Stimulated activated CD4-positive, alpha-beta T cell treated with anti-CD3 and anti-CD28 coated beads, Interleukin-4, amount 100 ng/mL, for 1 hour (primary cell): ENCODE results near the gene RPL3.

Source experiments
- DNase-seq: peaks from one replicate; pipeline ENCODE4 v3.0.0-alpha.2; 2020

Gene RPL3

DNA sequence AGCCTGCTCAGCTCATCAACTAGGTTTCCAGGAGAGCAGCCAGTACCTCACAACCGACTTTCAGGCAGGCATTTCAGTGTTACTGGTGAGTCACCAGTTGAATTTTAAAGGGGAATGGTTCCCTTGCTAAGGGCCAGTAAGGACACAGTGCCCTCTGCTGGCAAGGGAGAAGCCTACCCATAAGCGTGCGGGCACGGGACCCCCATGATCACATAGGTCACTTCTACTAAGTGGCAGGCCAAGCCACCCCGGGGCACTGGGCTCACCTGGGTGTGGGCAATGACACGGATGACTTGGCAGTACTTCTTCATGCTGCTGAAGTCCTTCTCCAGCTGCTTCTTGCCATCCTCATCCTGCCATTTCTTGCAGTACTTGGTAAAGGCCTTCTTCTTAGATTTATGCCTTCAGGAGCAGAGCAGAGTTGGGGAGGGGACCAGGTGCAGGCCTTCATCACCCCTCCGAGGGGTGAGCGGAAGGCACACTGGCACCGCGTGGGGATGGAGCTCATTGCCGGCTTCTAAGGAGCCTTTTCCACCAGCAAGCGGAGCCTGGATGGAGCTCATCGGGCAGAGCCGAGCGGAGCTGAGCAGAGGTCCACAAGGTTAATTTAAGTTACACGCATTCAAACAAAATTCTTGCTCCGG is 2.9 kb downstream of the RPL3 start:
- peak; percentile 73 for DNase-seq

DNA sequence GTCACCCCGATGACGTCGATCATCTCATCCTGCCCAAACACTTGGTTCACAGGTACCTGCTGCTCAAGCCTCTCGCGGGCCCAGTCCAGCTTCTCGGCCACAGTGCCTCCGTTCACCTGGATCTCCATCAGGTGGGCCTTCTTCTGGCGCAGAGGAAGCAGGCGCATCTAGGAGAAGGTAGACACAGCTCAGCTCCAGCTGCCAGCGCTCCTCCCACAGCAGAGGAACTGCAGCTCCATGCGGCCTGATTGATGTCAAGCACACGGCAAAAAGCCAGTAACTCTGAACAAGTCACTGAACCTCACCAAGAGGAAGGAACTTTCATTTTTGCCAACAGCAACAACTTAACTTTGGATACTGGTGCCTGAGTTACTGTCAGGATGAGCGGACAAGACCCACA is 4.0 kb downstream of the RPL3 start:
- DNase-seq: no peak

- no peak for DNase-seq
These were observed 5.0 kb downstream of the RPL3 start for GRCh38 chr22:39314251-39314971.

DNA sequence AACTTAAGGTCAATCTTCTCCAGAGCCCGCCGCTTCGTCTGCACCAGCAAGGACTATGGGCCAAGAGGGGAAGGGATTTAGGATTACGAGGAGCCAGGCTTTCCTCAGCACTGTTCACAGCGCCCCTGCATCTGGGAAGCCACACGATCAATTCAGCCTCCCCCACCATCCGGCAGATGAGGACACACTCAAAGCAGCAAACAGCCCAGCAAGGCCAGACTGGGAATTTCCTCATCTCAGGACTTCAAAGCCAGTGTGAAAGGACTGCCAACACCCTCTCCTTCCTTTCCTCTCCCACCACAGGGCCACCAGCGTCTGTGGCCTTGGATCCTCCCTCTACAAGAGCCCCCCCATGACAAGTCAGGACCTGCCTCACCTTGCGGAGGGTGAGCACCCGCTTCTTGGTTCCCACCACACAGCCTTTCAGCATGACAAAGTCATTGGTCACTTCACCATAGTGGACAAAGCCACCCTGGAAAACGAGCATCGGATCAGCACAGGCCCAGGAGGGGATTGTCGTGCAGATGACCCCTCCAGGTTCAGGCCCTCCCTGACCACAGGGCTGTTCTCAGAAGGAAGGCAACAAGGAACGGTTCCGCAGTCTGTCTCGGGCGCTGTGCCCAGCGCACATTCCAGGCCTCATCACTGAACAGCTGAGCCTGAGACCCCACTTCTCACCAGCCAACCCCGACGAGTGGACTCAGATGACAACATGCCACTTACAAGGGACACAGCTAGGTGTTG is 6.0 kb downstream of the RPL3 start:
- DNase-seq: no peak

DNA sequence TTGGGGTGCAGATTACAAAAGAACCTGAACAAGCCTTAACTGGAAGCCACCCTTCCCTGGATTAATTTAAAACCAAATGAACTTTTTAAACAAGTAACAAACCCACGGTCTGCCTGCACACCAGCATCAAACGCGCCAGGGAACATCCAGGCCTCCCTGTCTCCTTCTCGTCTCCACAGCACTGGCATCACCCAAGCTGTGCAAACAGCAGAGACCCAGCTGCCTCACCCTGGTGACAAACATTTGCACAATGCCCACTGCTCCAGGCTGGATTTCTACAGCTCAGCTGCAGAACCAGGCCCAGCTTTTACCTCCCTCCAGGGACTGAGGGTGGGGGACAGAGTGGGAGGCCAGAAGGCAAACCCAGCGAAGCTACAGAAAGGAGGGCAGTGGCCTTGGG is 7.0 kb downstream of the RPL3 start:
- no peak for DNase-seq

GRCh38 chr22:39311592-39312400 is 7.6 kb downstream of the RPL3 start:
- peak; percentile 36 for DNase-seq

DNA sequence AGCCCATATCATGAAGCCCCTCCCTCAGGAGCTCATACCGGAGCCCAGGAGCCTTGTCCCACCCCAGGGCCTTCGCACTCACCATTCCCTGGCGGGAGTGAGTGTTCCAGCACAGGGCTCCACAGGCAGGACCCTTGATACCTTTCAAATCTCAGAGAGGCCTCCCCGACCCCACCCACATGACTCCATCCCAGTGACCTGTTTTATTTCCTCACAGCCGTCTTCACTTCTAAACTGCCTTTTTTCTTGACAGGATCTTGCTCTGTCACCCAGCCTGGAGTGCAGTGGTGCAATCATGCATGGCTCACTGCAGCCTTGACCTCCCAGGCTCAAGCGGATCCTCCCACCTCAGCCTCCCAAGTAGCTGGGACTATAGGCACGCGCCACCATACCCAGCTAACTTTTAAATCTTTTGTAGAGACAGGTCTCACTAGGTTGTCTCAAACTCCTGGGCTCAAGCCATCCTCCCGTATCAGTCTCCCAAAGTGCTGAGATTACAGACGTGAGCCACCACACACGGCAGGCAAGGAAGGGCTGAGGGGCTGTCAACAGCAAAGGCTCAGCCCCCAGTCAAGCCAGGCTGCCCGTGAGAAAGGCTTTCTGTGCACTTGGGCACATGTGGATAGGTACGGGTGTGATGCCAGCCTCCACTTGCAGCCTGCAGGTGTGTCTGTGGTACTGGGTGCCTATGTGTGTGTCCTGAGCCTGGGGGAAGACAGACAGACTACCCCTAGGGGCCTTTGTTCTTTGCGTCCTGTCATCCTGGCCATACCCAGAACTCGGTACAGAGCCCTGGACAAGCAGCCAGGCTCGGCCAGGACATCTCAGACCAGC is 9.3 kb downstream of the RPL3 start:
- no peak for DNase-seq

DNA sequence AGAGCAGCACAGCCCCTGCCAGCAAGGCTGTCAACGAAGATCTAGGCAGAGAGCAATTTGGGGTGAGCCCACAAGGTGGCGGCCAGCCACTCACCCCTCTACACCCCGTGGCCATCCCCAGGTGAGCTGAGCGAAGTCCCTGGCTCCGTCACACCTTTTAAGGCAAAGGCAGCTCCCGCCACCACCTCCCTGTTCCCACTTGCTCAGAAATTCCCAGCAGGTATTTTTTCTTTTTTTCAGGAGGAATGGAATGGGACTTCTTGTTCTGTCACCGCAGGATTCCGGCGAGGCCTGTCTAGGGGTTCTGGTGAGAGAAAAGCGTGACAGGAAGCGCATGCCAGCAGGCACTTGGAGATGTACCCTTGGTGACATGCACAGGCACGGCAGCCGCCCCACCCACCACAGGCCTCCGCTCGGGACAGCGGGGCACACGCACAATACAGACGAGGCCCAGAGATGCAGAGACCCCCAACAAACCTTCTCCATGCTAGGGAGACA is 10.0 kb downstream of the RPL3 start:
- DNase-seq: no peak

GRCh38 chr22:39308614-39309363 is 10.6 kb downstream of the RPL3 start:
- no peak for DNase-seq

DNA sequence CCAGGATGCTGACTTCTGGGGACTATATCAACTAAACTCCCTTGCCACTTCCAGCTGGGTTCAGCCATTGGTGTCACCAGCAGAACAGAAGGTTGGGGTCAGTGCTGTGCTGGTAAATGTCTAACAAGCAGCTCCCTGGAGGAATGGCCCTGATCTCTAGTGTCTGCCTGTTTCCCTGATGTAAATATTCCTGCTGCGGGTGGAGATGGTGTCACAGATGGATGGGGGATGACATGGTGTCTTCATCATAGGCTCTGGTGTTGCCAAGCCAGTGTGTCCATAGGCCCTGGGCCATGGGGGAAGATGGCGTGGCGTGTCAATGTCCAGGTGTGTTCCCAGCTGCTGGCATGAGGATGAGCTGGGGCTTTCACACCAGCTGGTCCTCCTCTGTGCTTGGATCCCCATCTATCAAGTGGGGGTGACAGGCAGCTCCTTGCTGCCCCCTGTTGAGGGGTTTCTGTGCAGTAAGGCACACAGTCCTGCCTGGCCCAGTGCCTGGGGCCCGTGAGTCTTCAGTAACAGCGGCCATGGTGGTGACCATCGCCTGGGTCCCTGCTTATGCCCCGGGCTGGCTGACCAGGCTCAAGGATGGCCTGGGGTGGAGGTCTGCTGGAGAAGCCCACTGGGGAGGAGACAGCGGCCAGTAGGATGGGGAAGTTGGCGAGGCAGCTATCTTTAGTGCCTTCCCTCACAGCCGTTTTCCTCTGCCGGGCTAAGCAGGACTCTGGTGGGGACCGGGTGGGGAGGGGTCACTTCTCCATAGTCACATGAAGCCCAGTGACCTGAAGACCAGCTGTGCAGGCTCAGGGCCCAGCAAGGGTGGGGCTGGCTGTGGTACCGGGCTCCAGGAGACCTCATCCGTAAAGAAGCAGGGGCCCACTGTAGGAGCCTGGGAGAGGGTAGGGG is 12.7 kb downstream of the RPL3 start:
- DNase-seq: peak; percentile 50

DNA sequence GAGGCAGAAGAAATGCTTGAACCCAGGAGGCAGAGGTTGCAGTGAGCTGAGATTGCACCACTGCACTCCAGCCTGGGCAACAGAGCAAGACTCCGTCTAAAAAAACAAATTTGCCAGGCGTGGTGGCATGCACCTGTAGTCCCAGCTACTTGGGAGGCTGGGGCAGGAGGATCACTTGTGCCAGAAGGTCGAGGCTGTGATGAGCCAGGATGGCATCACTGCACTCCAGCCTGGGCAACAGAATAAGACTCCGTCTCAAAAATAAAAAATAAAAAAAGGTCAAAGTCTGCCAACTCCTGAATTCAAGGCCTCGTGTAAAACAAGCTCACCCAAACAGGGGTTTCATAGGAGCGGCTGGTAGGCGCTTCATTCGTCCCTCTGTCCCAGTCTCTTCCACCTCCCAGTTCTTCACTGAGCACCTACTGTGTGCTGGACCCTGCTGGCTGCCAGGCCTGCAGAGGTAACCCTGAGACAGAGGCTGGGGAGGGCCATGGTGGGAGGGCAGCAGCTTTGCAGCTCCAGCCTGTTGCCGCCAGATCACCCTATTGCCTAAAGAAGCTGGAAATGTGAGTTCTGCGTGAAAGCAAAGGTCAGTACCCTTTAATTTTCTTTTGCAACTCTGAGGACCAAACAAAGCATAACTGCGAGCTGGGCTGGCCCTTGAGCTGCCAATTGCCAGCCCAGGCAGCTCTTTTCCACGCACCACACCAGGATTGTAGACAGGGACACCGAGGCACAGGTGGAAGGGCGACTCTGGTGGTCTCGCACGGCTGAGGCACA is 15.3 kb downstream of the RPL3 start:
- DNase-seq: no peak

DNA sequence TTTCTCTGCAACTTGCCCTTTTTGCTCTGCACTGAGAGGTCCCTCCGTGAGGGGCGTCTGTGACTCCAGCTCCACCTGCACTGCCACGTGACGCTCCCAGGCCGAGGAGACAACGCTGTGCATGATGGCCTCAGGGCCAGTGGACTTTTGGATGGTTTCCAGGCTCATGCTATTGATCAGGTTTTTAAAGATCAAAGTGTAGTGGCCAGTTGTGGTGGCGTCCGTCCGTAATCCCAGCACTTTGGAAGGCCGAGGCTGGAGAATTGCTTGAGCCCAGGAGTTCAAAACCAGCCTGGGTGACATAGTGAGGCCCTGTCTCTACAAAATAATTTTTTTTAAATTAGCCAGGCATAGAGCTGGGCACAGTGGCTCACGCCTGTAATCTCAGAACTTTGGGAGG is 16.1 kb downstream of the RPL3 start:
- no peak for DNase-seq

DNA sequence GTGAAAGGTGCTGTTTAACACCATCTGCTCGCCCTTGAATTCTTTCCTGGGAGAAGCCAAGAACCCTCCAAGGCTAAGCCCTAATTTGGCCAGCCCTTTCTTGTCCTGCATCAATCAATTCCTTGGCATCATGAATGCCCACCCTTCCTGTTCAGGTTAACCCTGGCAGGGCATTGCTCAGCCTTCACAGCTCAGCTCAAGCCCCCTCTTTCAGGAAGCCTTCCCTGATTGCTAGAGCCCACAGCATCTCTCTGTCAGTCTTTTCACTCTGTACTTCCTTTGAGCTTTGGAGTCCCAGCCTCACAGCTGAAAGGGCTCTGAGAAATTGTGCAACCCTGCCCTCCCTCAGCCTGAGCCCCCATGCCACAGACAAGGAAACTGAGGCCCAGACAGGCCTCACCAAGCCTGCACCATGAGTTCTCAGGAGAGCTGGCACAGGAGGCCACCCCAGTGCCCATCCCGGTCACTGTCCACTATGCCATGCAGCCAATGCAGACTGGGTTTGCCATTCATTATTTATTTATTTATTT is 16.9 kb downstream of the RPL3 start:
- DNase-seq: no peak

DNA sequence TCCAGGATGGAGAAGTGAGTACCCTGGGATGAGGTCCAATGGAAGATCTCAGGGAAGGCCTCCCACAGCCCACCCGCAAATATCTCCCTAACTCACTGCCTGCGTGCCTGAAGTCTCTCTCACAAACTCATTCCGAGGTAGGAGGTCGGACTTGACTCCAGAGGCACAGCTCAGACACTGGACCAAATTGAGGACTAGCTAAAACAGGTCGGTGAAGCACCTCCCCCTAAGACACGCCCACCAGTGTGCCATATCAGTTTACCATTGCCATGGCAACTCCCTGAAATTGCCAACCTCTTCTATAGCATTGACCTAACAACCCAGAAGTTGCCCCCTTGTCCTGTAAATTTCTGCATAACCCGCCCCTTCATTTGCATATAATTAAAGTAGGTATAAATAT is 17.5 kb downstream of the RPL3 start:
- no peak for DNase-seq

- DNase-seq: no peak
These were observed 18.3 kb downstream of the RPL3 start for GRCh38 chr22:39301108-39301507.

GRCh38 chr22:39300186-39300830 is 19.1 kb downstream of the RPL3 start:
- DNase-seq: no peak

- DNase-seq: no peak
These were observed 19.6 kb downstream of the RPL3 start for GRCh38 chr22:39299829-39300178.

DNA sequence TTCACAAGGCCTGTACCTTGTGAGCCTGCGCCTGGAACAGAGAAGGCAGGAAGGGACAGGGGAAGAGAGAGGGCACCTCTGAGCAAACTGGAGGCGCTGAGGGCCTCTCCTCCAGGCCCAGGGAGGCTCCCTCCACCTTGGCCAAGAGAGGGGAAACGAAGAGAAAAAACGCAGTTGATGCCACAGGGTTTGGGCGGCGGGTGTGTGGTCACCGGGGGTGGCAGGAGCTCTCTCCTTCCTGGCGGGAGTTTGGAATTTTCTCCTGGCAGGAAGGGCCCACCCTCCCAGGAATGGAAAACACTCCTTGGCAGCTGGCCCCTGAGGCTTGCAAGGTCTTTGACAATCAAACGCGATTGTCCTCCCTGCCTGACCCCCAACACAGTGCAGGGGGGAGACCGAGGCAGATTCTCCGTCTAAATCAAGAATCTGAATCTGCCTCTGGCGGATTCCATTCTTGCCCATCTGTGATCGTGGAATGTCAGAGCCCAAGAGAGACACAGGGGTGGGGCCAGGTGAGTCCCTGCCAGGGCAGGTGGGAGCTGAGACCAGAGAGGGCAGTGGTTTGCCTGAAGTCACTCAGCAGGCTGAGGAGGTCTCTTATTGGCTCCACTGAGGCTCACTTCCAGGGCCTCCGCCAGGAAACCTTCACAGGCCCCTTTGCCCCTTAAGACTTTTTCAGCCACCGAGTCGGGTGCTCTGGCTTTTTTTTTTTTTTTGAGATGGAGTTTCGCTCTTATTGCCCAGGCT is 21.0 kb downstream of the RPL3 start:
- DNase-seq: no peak
